RWPE2 (cell line): Measurements from ENCODE around the gene SLC39A11.

Experiments
- ATAC-seq: fragments of 200-7000 bp; cut with Tn5 transposase; 3 replicates; pipeline ENCODE4 v1.9.1; 2021; ENCODE audit warnings: low read depth
- DNase-seq: peaks from one replicate; pipeline ENCODE4 v3.0.0-alpha.2; 2020; ENCODE audit warnings: low spot score
- H3K27ac ChIP-seq: fragments of 450-650 bp; 2 replicates; pipeline ENCODE4 v1.5.1; 2017; ENCODE audit warnings: mild to moderate bottlenecking; ENCODE audit not compliant: poor library complexity, severe bottlenecking
- H3K27me3 ChIP-seq: fragments of 250-450 bp; sonication (Bioruptor Pico); 2 replicates; pipeline ENCODE4 v1.5.1; 2021; ENCODE audit warnings: mild to moderate bottlenecking, moderate library complexity; ENCODE audit not compliant: insufficient read depth, poor library complexity, severe bottlenecking
- H3K36me3 ChIP-seq: fragments of 250-450 bp; sonication (Bioruptor Pico); 2 replicates; pipeline ENCODE4 v1.5.1; 2020; ENCODE audit warnings: low read depth, mild to moderate bottlenecking, moderate library complexity
- H3K4me1 ChIP-seq: fragments of 250-450 bp; sonication (Bioruptor Pico); 2 replicates; pipeline ENCODE4 v1.5.1; 2021; ENCODE audit warnings: mild to moderate bottlenecking, moderate library complexity; ENCODE audit not compliant: insufficient read depth, poor library complexity, severe bottlenecking
- H3K4me3 ChIP-seq: fragments of 250-450 bp; sonication (Bioruptor Pico); 2 replicates; pipeline ENCODE4 v1.5.1; 2021; ENCODE audit warnings: mild to moderate bottlenecking, moderate library complexity; ENCODE audit not compliant: severe bottlenecking
- H3K9me3 ChIP-seq: fragments of 250-450 bp; sonication (Bioruptor Pico); 2 replicates; pipeline ENCODE4 v1.5.1; 2021; ENCODE audit warnings: mild to moderate bottlenecking, moderate library complexity; ENCODE audit not compliant: severe bottlenecking
- TF ChIP-seq, protein P1 (sequence below): fragments of 450-650 bp; IDR thresholded peaks from one replicate; pipeline ENCODE4 v1.5.1; 2017; ENCODE audit warnings: mild to moderate bottlenecking, moderate library complexity; ENCODE audit not compliant: poor library complexity, severe bottlenecking

Gene SLC39A11, protein sequence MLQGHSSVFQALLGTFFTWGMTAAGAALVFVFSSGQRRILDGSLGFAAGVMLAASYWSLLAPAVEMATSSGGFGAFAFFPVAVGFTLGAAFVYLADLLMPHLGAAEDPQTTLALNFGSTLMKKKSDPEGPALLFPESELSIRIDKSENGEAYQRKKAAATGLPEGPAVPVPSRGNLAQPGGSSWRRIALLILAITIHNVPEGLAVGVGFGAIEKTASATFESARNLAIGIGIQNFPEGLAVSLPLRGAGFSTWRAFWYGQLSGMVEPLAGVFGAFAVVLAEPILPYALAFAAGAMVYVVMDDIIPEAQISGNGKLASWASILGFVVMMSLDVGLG

GRCh38 chr17:73092523-73093135, at the start of gene SLC39A11:
Gene SLC39A11, minus strand, starts transcription at chr17:73092688. Its CDS starts 3,924 bp downstream, at chr17:73088764.
- no peaks in the 10 kb centered on the region for H3K36me3 ChIP-seq
- TF ChIP-seq, protein P1, sequence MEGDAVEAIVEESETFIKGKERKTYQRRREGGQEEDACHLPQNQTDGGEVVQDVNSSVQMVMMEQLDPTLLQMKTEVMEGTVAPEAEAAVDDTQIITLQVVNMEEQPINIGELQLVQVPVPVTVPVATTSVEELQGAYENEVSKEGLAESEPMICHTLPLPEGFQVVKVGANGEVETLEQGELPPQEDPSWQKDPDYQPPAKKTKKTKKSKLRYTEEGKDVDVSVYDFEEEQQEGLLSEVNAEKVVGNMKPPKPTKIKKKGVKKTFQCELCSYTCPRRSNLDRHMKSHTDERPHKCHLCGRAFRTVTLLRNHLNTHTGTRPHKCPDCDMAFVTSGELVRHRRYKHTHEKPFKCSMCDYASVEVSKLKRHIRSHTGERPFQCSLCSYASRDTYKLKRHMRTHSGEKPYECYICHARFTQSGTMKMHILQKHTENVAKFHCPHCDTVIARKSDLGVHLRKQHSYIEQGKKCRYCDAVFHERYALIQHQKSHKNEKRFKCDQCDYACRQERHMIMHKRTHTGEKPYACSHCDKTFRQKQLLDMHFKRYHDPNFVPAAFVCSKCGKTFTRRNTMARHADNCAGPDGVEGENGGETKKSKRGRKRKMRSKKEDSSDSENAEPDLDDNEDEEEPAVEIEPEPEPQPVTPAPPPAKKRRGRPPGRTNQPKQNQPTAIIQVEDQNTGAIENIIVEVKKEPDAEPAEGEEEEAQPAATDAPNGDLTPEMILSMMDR, result no peak
- ATAC-seq (peak; percentile 97), DNase-seq (peak; percentile 91)
- H3K4me1 ChIP-seq, result no peaks in the 10 kb centered on the region
- no peaks in the 10 kb centered on the region for H3K27me3 ChIP-seq
- H3K9me3 ChIP-seq, result no peaks in the 10 kb centered on the region
- peak within 1 kb of the TSS; percentile 43 for H3K4me3 ChIP-seq
- peak within 1 kb of the TSS; percentile 22 for H3K27ac ChIP-seq

DNA sequence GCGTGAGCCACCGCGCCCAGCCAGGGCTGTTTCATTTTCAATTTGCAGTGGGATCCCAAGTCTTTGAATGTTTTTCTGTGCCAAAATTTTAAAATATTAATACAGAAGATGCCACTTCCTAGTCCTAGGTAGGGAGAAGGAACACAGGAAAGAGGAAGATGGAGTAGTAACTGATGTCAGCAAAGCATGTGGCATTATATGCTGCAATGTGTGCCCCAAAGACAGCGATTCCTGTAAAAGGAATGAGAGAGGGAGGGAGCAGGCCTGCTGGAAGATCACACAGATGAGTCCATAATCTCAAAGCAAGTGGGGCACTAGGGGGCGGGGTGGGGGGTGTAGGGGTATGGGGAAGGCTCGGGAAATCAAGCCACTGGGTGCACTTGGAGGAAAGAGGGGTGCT, 48.9 kb upstream of the SLC39A11 start:
- DNase-seq (no peak), ATAC-seq (no peak)
- no peaks in the 10 kb centered on the region for H3K9me3 ChIP-seq
- TF ChIP-seq, protein P1, result no peak
- no peaks in the 10 kb centered on the region for H3K27me3 ChIP-seq
- H3K36me3 ChIP-seq, result no peaks in the 10 kb centered on the region
- no peak overlapping the region for H3K4me3 ChIP-seq
- no peak overlapping the region for H3K27ac ChIP-seq
- no peaks in the 10 kb centered on the region for H3K4me1 ChIP-seq

GRCh38 chr17:73140566-73140965, 48.1 kb upstream of the SLC39A11 start:
- no peak for DNase-seq
- TF ChIP-seq, protein P1, result no peak
- ATAC-seq, result no peak
- Histone ChIP-seq H3K4me3 (no peak overlapping the region), H3K4me1 (no peaks in the 10 kb centered on the region), H3K27me3 (no peaks in the 10 kb centered on the region), H3K9me3 (no peaks in the 10 kb centered on the region), H3K27ac (no peak overlapping the region), H3K36me3 (no peaks in the 10 kb centered on the region)

DNA sequence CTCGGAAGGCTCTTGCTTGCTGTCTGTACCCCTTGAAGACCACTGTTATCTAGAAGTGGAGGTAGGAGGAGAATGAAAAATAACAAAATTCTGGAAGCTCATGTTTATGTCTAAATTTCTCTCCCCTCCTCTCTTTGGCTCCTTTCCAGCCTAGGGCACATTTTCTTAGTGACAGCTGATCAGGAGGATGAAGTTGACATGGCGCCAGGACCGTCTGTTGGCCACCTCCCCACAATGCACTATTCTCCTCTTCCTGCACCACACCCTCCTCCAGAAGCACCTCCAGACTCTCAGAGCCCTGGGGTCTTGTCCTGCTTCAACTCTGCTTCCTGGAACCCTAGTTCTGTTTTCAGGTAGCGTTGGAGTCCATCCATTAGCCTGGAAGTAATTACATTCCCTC, 46.8 kb upstream of the SLC39A11 start:
- TF ChIP-seq, protein P1, result no peak
- ATAC-seq (no peak), DNase-seq (no peak)
- no peak overlapping the region for H3K27ac ChIP-seq
- H3K36me3 ChIP-seq, result no peaks in the 10 kb centered on the region
- no peaks in the 10 kb centered on the region for H3K27me3 ChIP-seq
- no peaks in the 10 kb centered on the region for H3K4me1 ChIP-seq
- H3K4me3 ChIP-seq, result no peak overlapping the region
- no peaks in the 10 kb centered on the region for H3K9me3 ChIP-seq
